Ishikawa (cell line): ENCODE data around the gene MYCBP2.

Experiments used
- MAX ChIP-seq: IDR thresholded peaks from 2 replicates; pipeline ENCODE4 v1.6.1; 2012
- RAD21 ChIP-seq: IDR thresholded peaks from 2 replicates; pipeline ENCODE4 v1.6.1; 2012; ENCODE audit warnings: low read depth
- TAF1 ChIP-seq: IDR thresholded peaks from 2 replicates; pipeline ENCODE4 v1.6.1; 2012; ENCODE audit warnings: low read depth, mild to moderate bottlenecking

- no peak for TF ChIP-seq MAX
- TF ChIP-seq TAF1: no peak
- no peak for TF ChIP-seq RAD21
Observed at GRCh38 chr13:77016251-77016812, 310.6 kb downstream of the MYCBP2 start.
